Measurements from ENCODE around the gene PHETA1.
"Not testable (repeated sequence)": the region's sequence is repeated elsewhere in the genome, so short reads cannot be mapped to it uniquely, and the experiment has no call there.

Gene PHETA1

DNA sequence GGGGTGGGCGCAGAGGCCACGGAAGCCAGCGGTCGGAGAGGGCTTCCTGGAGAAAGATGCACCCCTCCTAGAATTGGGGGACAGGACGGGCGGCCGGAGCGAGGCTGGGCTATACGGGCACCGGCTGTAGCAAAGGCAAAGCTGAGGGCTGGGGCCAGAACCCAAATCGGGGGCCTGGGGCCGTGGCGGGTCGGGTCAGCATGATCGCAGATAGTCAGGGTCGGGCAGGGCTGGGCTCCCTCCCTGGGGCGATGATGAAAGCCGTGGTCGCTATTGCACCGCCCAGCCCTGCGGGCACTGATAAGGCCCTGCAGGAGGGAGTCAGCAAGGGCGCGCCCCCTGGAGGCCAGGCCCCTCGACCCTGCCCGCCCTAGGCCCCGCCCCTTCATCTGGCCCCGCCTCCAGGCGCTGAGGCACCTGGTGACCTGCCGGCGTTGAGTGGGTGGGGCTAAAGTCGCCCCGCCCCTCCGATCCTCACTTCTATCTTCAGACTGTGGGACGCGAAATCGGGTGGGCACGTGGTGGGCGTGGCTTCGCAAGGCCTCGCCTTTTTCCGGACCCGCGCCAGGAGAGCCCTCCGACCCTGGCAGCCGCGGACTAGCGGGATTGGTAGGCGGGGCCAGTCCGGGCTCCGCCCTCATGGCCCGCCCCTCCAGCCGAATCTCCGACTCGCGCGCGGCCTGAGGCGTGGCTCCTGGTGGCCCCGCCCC lies 36.4 kb upstream of the PHETA1 start:
- peak; percentile 91 to 97 for DNase-seq

DNA sequence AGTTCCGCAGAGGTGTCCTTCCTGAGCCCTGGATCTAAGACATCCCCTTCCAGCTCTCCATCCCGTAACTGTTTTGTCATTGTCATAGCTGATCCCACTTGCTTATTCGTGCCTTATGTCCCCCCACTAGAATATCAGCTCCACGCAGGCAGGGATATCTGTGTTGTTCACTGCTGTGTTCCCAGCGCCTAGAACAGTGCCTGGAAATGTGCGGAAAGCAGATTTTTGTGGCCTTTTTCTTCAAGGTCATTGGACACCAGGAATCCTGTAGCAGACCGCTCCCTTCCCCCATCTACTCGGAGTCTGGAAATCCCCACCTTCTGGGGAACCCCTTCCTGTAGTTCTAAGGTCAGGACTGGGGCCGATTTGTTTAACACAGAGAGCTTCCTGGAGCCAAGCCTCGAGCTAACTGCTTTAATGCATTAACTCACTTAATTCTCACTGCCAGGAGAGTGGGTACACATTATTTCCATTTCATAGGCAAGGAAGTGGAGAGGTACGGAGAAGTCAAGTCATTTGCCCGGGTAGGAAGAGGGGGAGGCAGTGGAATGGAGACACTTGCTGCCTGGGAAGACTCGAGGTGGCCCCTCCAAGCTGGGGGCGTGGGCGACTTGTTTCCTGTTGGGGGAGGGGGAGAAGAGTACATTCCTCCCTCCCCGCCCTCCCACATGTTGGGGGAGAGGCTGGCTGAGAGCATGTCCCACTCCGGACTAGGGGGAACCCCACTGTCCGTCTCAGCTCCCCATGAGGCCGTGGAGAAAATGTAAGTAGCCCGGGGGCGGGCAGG lies 35.7 kb upstream of the PHETA1 start:
- no peak for DNase-seq

DNA sequence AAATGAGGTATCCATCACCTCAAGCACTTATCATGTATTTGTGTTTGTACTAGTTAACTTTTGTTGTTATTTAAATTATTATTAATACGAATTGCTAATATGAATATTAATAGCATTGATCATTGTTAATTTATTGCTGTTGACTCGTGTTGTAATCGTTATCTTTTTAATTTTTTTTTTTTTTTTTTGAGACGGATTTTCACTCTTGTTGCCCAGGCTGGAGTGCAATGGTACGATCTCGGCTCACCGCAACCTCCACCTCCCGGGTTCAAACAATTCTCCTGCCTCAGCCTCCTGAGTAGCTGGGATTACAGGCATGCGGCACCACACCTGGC lies 33.6 kb upstream of the PHETA1 start:
- not testable (repeated sequence) for DNase-seq

DNA sequence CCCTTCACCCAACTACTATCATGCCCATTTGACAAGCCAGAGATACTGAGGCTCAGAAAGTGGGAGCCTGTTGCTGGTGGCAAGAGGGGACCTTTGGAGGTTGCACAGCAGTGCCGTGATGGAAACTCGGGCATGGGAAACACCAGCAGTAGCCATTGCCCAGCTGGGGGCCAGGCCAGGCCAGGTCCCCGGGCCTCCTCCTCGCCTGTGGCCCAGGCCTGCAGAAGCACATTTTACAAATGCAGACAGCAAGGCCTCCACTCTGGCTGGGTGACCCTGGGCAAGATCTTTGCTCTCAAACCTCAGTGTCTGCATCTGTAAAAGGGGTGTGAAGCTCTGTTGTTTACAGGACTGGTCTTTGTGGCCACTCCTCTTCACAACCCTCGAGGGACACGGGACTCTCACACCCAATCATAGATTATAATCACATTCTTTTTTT lies 32.3 kb upstream of the PHETA1 start:
- DNase-seq, result no peak

DNA sequence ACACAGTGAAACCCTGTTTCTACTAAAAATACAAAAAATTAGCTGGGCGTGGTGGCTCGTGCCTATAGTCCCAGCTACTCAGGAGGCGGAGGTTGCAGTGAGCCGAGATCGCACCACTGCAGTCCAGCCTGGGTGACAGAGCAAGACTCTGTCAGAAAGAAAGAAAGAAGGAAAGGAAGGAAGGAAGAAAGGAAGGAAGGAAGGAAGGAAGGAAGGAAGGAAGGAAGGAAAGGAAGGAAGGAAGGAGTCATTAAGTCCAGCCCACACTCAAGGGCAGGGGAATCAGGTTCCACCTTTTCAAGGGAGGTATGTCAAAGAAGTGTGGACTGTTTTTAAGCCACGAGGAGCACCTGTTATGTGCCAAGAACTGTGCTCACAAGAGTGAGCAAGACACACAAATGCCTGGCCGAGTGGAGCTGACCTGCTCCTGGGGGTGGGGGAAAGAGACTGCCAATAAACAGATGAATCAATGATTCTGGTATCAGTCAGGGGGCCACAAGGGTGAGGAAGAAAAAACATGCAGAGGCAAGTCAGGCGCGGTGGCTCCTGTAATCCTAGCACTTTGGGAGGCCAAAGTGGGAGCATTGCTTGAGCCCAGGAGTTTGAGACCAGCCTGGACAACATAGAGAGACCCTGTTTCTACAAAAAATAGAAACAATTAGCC lies 31.0 kb upstream of the PHETA1 start:
- DNase-seq, result not testable (repeated sequence)

DNA sequence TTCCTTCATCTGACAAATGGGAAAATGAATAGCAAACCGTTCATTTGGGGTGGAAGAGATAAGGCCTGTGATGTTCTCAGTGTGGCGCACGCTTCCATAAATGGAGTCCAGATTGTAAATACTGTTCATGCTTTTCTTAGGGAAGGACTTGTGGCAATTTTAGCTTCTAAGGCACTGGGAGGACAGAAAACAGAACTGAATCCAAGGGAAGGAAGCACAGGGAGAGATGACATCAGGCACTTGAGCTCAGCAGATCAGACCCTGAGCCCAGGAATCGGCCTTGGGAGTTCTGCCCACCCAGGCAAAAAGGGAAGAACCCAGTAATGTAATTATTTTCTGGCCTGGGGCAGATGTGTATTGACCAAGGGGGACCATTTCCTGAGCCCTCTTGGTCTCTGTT lies 29.6 kb upstream of the PHETA1 start:
- DNase-seq, result no peak

DNA sequence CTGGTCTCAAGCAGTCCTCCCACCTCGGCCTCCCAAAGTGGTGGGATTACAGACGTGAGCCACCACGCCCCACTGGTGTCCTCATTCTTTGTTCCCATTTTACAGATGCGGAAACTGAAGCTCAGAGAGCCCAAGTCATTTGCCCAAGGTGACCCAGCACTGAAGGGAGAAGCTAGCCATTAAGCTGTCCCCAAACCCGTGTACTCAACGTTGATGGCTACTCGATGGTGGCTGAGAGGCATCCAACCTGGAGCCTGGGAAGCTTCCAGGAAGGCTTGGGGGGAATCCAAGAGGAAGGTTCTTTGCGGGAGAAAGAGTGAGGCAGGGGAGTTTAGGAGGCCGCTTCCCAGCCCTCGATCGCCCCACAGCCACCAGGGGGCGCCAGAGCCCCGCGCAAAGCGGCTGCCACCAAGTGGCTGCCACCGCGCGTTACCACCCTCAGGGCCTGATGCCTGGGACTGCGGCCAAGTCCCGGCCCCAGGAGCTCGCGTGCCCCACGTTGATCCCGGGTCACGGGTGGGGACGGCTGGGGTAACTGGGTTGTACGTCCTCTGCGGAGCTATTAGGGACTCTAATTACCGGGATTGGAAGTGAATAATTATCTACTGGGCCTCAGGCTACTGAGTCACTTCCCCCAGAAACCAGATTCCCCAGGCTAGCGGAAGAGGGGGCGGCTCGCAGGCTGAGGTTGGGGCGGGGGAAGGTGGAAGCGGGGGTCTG lies 28.0 kb upstream of the PHETA1 start:
- peak; percentile 41 to 47 for DNase-seq

DNA sequence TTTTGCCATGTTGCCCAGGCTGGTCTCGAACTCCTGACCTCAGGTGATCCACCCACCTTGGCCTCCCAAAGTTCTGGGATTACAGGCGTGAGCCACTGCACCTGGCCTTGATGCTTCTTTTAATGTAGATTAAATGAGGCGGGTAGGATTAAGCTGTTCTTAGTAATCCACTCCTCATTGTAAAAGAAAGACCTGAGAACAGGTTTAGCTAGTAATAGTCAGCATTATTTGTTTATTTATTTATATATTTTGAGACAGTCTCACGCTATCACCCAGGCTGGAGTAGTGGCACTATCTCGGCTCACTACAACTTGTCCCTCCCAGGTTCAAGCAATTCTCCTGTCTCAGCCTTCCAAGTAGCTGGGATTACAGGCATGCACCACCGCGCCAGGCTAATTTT lies 27.4 kb upstream of the PHETA1 start:
- DNase-seq, result not testable (repeated sequence)

DNA sequence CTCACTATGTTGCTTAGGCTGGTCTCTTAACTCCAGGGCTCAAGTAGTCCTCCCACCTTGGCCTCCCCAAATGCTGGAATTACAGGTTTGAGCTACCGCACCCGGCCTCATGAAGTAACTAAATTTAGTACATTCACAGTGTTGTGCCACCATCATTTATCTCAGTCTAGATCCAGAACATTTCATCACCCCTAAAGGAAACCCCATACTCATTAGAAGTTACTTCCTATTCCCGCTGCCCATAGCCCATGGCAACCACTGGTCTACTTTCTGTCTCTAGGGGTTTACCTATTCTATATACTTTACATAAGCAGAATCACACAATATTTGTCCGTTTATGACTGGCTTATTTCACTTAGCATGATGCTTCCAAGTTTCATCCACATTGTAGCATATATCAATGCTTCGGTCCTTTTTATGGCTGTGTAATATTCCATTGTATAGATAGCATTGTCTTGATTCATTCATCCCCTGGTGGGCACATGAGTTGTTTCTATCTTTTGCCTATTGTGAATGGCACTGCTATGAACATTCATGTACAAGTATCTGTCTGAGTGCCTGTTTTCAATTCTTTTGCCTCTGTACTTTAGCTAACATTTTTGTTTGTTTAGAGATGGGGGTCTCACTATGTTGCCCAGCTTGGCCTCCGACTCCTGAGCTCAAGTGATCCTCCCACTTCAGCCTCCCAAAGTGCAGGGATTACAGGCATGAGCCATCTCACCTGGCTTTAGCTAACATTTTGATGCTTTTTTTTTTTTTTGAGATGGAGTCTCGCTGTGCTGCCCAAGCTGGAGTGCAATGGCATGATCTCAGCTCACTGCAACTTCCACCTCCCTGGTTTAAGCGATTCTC lies 26.7 kb upstream of the PHETA1 start:
- no peak for DNase-seq

DNA sequence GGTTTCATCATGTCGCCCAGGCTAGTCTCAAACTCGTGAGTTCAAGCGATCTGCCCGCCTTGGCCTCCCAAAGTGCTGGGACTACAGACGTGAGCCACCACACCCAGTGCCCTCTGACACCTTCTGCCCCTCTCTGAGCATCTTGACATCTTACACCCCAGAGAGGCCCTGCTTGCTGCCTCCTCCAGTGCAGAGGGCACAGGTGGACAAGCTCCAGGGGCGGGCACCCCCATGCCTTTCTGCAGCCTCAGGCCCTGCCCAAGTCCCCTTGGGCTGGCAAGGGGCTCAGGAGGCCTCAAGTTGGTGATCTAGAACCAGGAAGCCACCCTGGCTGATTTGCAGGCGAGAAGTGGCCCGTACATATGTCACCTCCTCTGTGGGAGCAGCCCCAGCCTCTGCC lies 25.6 kb upstream of the PHETA1 start:
- no peak for DNase-seq

DNA sequence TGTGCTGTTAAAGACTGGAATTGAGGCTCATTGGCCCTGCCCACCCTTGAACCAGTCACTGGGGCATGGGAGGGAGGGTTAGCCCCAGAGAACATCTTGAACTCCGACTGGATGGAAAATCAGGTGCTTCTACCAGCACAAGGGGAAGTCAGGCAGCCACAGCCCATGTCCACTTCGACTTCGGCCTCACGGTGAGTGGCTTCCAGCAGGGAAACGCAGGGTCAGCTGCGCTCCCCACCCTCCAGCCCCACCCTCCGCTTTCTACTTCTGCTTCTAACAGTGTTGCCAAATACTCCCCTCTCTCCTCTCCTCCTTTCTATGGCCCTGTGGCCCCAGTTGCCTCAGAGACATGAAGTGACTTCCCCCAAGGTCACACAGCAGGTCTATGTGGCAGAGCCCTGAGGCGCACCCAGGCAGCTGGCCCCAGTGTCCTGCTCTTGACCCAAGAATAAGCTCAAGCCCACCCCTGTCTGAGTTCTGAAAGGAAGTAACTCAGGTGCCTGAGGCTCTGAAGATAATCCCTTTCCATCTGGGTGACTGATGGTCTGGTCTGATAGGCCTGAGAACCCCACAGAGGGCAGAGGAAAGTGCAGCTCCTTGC lies 24.9 kb upstream of the PHETA1 start:
- no peak for DNase-seq

DNA sequence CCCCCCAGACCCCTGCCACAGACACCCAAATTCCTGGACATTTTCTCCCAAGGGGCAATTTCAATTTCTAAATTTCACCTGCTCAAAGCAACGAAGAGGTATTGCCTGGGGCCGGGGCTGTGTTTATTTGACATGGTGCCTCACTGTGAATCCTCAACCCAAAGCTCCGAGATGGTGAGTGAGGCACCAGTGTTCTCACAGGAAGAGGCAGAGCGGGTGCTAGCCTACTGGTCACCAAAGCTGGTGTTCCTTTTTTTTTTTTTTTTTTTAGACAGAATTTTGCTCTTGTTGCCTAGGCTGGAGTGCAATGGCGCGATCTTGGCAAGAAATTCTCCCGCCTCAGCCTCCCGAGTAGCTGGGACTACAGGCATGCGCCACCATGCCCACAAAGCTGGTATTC lies 22.0 kb upstream of the PHETA1 start:
- no peak for DNase-seq

DNA sequence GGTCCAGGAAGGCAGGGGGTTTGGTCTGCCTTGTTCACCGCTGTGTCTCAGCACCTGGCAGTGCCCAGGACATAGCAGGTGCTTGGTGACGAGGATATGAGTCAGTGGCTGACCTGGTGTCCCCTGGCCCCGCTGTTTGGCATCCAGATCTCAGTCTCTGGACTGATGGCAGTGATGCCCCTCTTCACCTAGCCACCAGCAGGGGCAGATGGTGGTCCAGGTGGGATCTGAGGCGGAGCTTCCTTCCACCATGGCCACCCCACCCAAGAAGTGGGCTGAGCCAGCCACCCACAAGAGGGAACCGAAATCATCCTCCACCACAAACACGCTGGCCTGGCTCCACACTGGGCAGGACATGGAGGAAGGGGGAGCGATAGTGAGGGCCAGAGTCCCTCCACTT lies 20.7 kb upstream of the PHETA1 start:
- DNase-seq, result no peak

DNA sequence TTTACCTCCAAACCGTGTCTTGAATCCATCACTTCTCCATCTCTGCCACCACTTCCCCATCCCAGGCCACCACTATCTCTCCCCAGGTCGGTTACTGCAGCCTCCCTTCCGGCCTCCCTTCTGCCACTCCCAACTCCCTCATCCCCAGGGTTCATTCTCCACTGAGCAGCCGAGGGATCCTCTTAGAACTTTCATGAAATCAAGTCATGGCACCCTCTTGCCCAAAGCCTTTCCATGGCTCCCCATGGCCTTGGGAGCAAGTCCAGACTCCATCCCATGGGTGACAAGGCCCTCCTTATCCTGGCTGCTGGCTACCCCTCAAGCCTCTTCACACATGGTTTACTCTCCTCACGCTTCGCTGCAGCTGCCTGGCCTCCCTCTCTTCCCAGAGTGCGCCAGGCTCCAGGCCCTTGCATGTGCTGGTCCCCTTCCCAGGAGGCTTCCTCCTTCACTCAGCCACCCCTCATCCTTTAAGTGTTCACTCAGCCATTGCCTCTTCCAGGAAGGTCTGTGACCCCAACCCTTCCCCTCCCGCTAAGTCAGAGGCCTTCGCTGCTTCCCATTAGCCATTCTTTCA lies 18.9 kb upstream of the PHETA1 start:
- no peak for DNase-seq

DNA sequence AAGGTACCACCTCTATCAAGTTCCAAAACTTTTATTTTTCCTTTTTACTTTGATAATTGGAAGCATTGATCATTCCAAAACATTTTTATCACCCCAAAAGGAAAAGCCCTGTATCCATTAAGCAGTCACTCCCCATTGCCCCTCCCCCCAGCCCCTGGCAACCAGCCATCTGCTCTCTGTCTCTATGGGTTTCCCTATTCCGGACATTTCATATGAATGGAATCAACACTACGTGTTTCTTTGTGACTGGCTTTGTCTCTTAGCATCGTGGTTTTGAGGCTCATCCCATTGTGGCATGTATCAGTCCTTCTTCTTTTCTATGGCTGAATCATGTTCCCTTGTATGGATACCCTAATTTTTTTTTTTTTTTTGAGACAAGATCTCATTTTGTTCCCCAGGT lies 18.0 kb upstream of the PHETA1 start:
- no peak for DNase-seq

DNA sequence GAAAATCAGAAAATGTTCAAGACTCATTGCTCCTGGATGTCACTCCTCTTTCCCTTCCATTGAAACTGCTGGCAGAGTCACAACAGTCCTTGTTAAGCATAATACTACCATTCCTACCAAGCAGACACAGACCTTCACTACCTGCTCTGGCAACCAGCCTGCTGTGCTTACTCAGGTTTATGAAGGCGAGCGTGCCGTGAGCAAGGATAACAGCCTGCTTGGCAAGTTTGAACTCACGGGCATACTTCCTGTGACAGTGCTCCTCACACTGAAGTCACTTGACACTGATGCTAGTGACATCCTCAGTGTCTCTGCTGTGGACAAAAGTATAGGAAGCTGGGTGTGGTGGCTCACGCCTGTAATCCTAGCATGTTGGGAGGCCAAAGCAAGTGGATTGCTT lies 15.7 kb upstream of the PHETA1 start:
- no peak for DNase-seq

DNA sequence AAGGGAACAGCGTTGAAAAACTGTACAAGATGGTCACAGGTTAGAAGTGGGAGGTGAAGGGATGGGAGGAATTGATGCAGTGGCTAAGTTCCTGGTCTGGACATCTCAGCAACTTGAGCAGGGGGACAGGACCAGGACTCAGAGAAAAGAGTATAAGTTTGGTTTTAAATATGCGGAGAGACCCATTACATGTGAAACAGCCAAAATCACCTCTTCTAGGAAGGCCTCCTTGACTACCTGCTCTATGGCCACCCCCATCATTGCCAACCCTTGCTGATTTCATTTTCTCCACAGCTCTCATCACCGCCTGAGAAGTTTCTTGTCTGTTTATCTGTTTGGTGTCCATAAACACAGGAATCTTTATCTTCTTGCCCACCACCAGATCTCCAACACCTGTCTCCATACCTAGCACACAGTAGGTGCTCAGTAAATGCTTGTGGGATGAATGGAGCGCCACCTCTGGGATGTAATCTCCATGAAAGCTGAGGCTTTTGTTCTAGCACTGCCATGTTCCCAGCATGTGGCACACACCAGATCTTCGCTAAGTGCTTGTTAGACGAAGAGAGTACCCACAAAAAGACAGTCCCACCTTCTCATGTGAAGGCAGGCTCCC lies 11.2 kb upstream of the PHETA1 start:
- DNase-seq, result no peak

DNA sequence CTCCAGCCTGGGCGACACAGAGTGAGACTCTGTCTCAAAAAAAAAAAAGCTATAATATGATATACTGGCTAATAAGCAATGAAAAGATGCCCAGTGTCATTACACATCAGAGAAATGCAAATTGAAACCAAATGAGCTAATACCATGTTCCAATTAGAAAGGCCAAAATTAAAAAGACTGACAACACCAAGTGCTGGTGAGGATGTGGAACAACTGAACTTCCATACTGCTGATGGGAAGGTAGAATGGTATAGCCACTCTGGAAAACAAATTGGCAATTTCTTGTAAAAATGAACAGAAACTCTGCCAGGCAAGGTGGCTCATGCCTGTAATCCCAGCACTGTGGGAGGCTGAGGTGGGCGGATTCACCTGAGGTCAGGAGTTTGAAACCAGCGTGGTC lies 8.5 kb upstream of the PHETA1 start:
- no peak for DNase-seq

DNA sequence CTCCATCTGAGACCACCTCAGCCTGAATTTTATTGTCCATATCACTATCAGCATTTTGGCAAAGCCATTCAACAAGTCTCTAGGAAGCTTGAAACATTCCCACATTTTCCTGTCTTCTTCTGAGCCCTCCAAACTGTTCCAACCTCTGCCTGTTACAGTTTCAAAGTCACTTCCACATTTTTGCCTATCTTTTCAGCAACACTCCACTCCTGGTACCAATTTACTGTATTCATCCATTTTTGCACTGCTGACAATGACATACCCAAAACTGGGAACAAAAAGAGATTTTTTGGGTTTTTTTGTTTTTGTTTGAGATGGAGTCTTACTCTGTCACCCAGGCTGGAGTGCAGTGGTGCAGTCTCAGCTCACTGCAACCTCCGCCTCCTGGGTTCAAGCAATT lies 4.3 kb upstream of the PHETA1 start:
- not testable (repeated sequence) for DNase-seq

DNA sequence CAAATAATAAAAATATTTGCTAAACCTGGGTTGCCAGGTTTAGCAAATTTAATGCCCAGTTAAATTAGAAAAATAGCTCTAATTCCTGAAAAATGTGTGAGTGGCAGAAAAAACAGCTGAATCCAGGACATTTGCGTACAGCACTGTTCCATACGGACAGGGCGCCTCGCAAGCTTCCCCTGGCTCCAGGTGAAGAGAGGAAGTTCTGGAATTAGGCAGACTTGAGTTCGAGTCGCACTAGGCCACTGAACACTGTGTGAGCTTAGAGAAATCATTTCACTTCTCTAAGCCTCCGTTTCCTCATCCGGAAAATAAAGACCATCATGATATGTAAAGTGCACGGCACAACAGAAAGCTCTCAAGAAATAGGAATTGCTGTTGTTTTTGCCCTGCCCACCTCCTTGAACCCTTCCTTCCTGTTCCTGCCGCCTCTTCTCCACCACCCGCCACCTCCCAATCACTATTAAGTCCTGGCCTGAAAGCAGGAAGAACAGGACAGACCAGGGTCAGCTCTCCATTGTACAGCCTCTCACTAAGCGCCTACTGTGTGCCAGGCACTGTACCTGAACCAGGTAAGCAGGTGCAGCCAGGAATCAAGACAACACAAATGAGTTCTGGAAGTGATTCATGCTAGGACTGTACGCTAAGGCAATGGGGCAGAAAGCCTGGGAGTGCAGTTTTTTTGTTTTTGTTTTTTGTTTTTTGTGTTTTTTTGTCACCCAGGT lies 763 bp upstream of the PHETA1 start:
- no peak for DNase-seq
